Measurements from ENCODE around the gene TMEM243.

Gene TMEM243

DNA sequence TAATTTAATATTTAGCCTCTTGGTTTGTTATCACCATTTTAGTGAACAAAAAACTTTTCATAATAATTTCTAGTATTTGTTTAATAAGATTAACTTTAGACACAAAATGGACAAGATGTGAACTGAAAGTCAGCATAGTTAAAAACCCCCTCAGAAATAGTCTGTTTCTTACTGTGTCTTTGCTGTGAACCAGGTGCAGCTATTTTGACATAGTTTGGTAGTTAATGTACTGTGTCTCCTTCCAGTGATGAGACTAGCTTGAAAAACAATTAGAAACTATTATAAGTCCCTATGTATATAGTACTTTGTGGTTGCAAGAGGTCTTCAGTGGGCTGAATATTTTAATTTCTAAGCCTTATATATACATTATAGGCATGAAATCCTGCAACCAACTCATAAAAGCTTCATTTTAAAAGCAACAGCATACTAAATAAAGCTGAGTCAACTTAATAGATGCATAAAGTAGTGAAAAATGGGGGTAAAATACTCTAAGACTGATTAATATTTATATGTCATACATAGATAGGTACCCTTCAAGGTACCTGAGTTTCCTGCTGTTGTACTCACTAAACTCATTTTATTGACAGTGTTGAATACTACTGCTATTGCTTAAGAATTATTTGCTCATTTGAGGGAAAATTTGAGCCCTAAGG, 48.1 kb downstream of the TMEM243 start:
- peaks cover 7% of the 10 kb centered on the region for H3K36me3 ChIP-seq (ENCODE audit: control insufficient read depth, insufficient read depth, low read length)

DNA sequence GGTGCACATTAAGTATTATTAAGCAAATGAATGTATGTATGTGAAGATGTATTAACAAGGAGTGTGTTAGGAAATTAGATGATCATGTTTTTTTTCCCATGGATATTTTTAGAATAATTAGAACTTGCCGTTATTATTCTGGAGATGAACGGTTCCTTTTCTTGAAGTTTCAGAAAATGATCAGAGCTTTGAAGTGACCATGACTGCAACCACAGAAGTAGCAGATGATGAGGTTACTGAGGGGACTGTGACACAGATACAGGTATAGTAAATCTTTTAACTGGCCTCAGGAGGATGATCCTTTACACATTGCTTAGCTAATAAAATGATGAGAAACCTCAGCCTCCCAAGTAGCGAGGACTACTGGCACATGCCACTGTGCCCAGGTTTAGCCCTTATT, 48.7 kb downstream of the TMEM243 start:
- Histone ChIP-seq H3K27me3 (ENCODE audit: insufficient read depth, low read length, poor library complexity) (no peaks in the 10 kb centered on the region), H2BK5ac (ENCODE audit: low read length) (no peak overlapping the region), H4K5ac (ENCODE audit: low read length) (no peak overlapping the region), H3K4me1 (ENCODE audit: control insufficient read depth, low read depth, low read length) (no peaks in the 10 kb centered on the region), H3K79me2 (ENCODE audit: control insufficient read depth, insufficient read depth, low read length) (peaks cover 1% of the 10 kb centered on the region), H4K8ac (ENCODE audit: low read depth, low read length) (no peak overlapping the region), H3K9ac (ENCODE audit: low read length) (no peak overlapping the region), H2AK5ac (ENCODE audit: low read length) (no peak overlapping the region), H3K4me3 (ENCODE audit: low read length) (no peak overlapping the region), H3K79me1 (ENCODE audit: low read length) (peaks cover 6% of the 10 kb centered on the region), H2BK15ac (replicated peaks; ENCODE audit: low read depth) (no peak overlapping the region), H3K27ac (ENCODE audit: low read depth, low read length) (no peak overlapping the region), H3K4me2 (ENCODE audit: low read length) (no peak overlapping the region), H3K18ac (ENCODE audit: low read length) (no peak overlapping the region), H3K36me3 (ENCODE audit: control insufficient read depth, insufficient read depth, low read length) (peaks cover 9% of the 10 kb centered on the region), H3K56ac (ENCODE audit: low read length) (no peak overlapping the region), H3K4ac (ENCODE audit: low read depth, low read length) (no peak overlapping the region), H2BK120ac (ENCODE audit: low read depth, low read length) (no peak overlapping the region), H3K23ac (ENCODE audit: low read length) (no peak overlapping the region)
- WGBS (ENCODE audit: extremely low coverage, insufficient coverage, low lambda C conversion rate), result no CpG with 5 or more reads among the region's 3 CpGs
- no peak for DNase-seq

More for the DNA sequence above, 48.1 kb downstream of the TMEM243 start:
- H3K4me2 ChIP-seq (ENCODE audit: low read length), result no peak overlapping the region
- no peak for DNase-seq
- no peaks in the 10 kb centered on the region for H3K4me1 ChIP-seq (ENCODE audit: control insufficient read depth, low read depth, low read length)
- no peak overlapping the region for H3K4ac ChIP-seq (ENCODE audit: low read depth, low read length)
- no peak overlapping the region for H3K23ac ChIP-seq (ENCODE audit: low read length)
- H3K27ac ChIP-seq (ENCODE audit: low read depth, low read length), result no peak overlapping the region
- H2AK5ac ChIP-seq (ENCODE audit: low read length), result no peak overlapping the region
- H3K4me3 ChIP-seq (ENCODE audit: low read length), result no peak overlapping the region
- H2BK15ac ChIP-seq (replicated peaks; ENCODE audit: low read depth), result no peak overlapping the region
- no peak overlapping the region for H3K56ac ChIP-seq (ENCODE audit: low read length)
- H2BK5ac ChIP-seq (ENCODE audit: low read length), result no peak overlapping the region
- no peak overlapping the region for H3K18ac ChIP-seq (ENCODE audit: low read length)
- no peaks in the 10 kb centered on the region for H3K79me2 ChIP-seq (ENCODE audit: control insufficient read depth, insufficient read depth, low read length)
- no peak overlapping the region for H4K8ac ChIP-seq (ENCODE audit: low read depth, low read length)
- H3K27me3 ChIP-seq (ENCODE audit: insufficient read depth, low read length, poor library complexity), result no peaks in the 10 kb centered on the region
- H3K79me1 ChIP-seq (ENCODE audit: low read length), result peaks cover 5% of the 10 kb centered on the region
- no peak overlapping the region for H3K9ac ChIP-seq (ENCODE audit: low read length)
- no peak overlapping the region for H2BK120ac ChIP-seq (ENCODE audit: low read depth, low read length)
- no peak overlapping the region for H4K5ac ChIP-seq (ENCODE audit: low read length)

- H2BK15ac ChIP-seq (replicated peaks; ENCODE audit: low read depth), result no peak overlapping the region
- H4K5ac ChIP-seq (ENCODE audit: low read length), result no peak overlapping the region
- no peak overlapping the region for H3K9ac ChIP-seq (ENCODE audit: low read length)
- H3K23ac ChIP-seq (ENCODE audit: low read length), result no peak overlapping the region
- no peak overlapping the region for H3K27ac ChIP-seq (ENCODE audit: low read depth, low read length)
- no peak overlapping the region for H3K4me3 ChIP-seq (ENCODE audit: low read length)
- 100% methylated on average over 1 of the region's 2 CpGs for WGBS (ENCODE audit: extremely low coverage, insufficient coverage, low lambda C conversion rate)
- peaks cover 10% of the 10 kb centered on the region for H3K79me1 ChIP-seq (ENCODE audit: low read length)
- H3K4ac ChIP-seq (ENCODE audit: low read depth, low read length), result no peak overlapping the region
- no peak overlapping the region for H2BK5ac ChIP-seq (ENCODE audit: low read length)
- H2AK5ac ChIP-seq (ENCODE audit: low read length), result no peak overlapping the region
- H3K27me3 ChIP-seq (ENCODE audit: insufficient read depth, low read length, poor library complexity), result no peaks in the 10 kb centered on the region
- no peaks in the 10 kb centered on the region for H3K4me1 ChIP-seq (ENCODE audit: control insufficient read depth, low read depth, low read length)
- no peak overlapping the region for H3K4me2 ChIP-seq (ENCODE audit: low read length)
- H3K36me3 ChIP-seq (ENCODE audit: control insufficient read depth, insufficient read depth, low read length), result peaks cover 5% of the 10 kb centered on the region
- H3K18ac ChIP-seq (ENCODE audit: low read length), result no peak overlapping the region
- no peak overlapping the region for H4K8ac ChIP-seq (ENCODE audit: low read depth, low read length)
- H2BK120ac ChIP-seq (ENCODE audit: low read depth, low read length), result no peak overlapping the region
- peaks cover 24% of the 10 kb centered on the region for H3K79me2 ChIP-seq (ENCODE audit: control insufficient read depth, insufficient read depth, low read length)
- no peak for DNase-seq
- no peak overlapping the region for H3K56ac ChIP-seq (ENCODE audit: low read length)
Observed at GRCh38 chr7:87164433-87164832, 55.1 kb downstream of the TMEM243 start.

GRCh38 chr7:87159538-87159937, 60.0 kb downstream of the TMEM243 start:
- H4K8ac ChIP-seq (ENCODE audit: low read depth, low read length), result no peak overlapping the region
- no peaks in the 10 kb centered on the region for H3K36me3 ChIP-seq (ENCODE audit: control insufficient read depth, insufficient read depth, low read length)
- H3K79me1 ChIP-seq (ENCODE audit: low read length), result peaks cover 3% of the 10 kb centered on the region
- H2AK5ac ChIP-seq (ENCODE audit: low read length), result no peak overlapping the region
- H2BK120ac ChIP-seq (ENCODE audit: low read depth, low read length), result no peak overlapping the region
- no peak overlapping the region for H2BK5ac ChIP-seq (ENCODE audit: low read length)
- no peaks in the 10 kb centered on the region for H3K27me3 ChIP-seq (ENCODE audit: insufficient read depth, low read length, poor library complexity)
- no CpG with 5 or more reads among the region's 2 CpGs for WGBS (ENCODE audit: extremely low coverage, insufficient coverage, low lambda C conversion rate)
- no peak overlapping the region for H4K5ac ChIP-seq (ENCODE audit: low read length)
- H3K4ac ChIP-seq (ENCODE audit: low read depth, low read length), result no peak overlapping the region
- peaks cover 48% of the 10 kb centered on the region for H3K79me2 ChIP-seq (ENCODE audit: control insufficient read depth, insufficient read depth, low read length)
- H3K9ac ChIP-seq (ENCODE audit: low read length), result no peak overlapping the region
- no peak overlapping the region for H3K4me3 ChIP-seq (ENCODE audit: low read length)
- no peak overlapping the region for H2BK15ac ChIP-seq (replicated peaks; ENCODE audit: low read depth)
- H3K27ac ChIP-seq (ENCODE audit: low read depth, low read length), result no peak overlapping the region
- no peak overlapping the region for H3K18ac ChIP-seq (ENCODE audit: low read length)
- no peak for DNase-seq
- H3K4me2 ChIP-seq (ENCODE audit: low read length), result no peak overlapping the region
- no peaks in the 10 kb centered on the region for H3K4me1 ChIP-seq (ENCODE audit: control insufficient read depth, low read depth, low read length)
- H3K56ac ChIP-seq (ENCODE audit: low read length), result no peak overlapping the region
- H3K23ac ChIP-seq (ENCODE audit: low read length), result no peak overlapping the region

GRCh38 chr7:87156709-87157108, 62.8 kb downstream of the TMEM243 start:
- Histone ChIP-seq H3K18ac (ENCODE audit: low read length) (no peak overlapping the region), H2BK120ac (ENCODE audit: low read depth, low read length) (no peak overlapping the region), H3K27ac (ENCODE audit: low read depth, low read length) (no peak overlapping the region), H4K5ac (ENCODE audit: low read length) (no peak overlapping the region), H3K56ac (ENCODE audit: low read length) (no peak overlapping the region), H3K79me1 (ENCODE audit: low read length) (peaks cover 1% of the 10 kb centered on the region), H3K4me2 (ENCODE audit: low read length) (no peak overlapping the region), H3K4me3 (ENCODE audit: low read length) (no peak overlapping the region), H3K23ac (ENCODE audit: low read length) (no peak overlapping the region), H3K4ac (ENCODE audit: low read depth, low read length) (no peak overlapping the region), H3K9ac (ENCODE audit: low read length) (no peak overlapping the region), H2AK5ac (ENCODE audit: low read length) (no peak overlapping the region), H3K27me3 (ENCODE audit: insufficient read depth, low read length, poor library complexity) (no peaks in the 10 kb centered on the region), H3K4me1 (ENCODE audit: control insufficient read depth, low read depth, low read length) (no peaks in the 10 kb centered on the region), H3K79me2 (ENCODE audit: control insufficient read depth, insufficient read depth, low read length) (peaks cover 53% of the 10 kb centered on the region), H2BK15ac (replicated peaks; ENCODE audit: low read depth) (no peak overlapping the region), H3K36me3 (ENCODE audit: control insufficient read depth, insufficient read depth, low read length) (no peaks in the 10 kb centered on the region), H2BK5ac (ENCODE audit: low read length) (no peak overlapping the region), H4K8ac (ENCODE audit: low read depth, low read length) (no peak overlapping the region)
- DNase-seq, result no peak
- 100% methylated on average over 2 of the region's 2 CpGs for WGBS (ENCODE audit: extremely low coverage, insufficient coverage, low lambda C conversion rate)

DNA sequence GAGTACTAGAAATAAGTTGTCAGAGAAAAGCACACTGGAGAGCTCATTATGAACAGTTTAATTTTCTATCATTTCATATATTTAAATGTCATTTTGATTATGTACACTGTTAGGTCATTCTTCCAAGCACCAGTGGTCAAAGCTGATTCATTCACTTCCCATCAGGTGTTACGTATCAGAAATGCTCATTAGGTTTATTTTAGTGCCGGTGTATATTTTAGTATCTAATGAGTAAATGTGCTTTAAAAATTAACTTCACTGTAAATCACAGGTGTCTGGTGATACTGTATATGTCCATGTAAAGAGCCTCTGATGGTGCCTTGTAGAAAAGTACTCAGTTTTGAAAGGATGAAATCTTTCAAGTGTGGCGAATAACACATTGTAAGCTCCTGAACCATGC, 63.7 kb downstream of the TMEM243 start:
- Histone ChIP-seq H3K4ac (ENCODE audit: low read depth, low read length) (no peak overlapping the region), H3K4me3 (ENCODE audit: low read length) (no peak overlapping the region), H3K27ac (ENCODE audit: low read depth, low read length) (no peak overlapping the region), H3K27me3 (ENCODE audit: insufficient read depth, low read length, poor library complexity) (no peaks in the 10 kb centered on the region), H2BK120ac (ENCODE audit: low read depth, low read length) (no peak overlapping the region), H3K4me2 (ENCODE audit: low read length) (no peak overlapping the region), H3K79me1 (ENCODE audit: low read length) (peaks cover 1% of the 10 kb centered on the region), H3K36me3 (ENCODE audit: control insufficient read depth, insufficient read depth, low read length) (no peaks in the 10 kb centered on the region), H2BK15ac (replicated peaks; ENCODE audit: low read depth) (no peak overlapping the region), H4K8ac (ENCODE audit: low read depth, low read length) (no peak overlapping the region), H2BK5ac (ENCODE audit: low read length) (no peak overlapping the region), H3K23ac (ENCODE audit: low read length) (no peak overlapping the region), H4K5ac (ENCODE audit: low read length) (no peak overlapping the region), H2AK5ac (ENCODE audit: low read length) (no peak overlapping the region), H3K9ac (ENCODE audit: low read length) (no peak overlapping the region), H3K4me1 (ENCODE audit: control insufficient read depth, low read depth, low read length) (no peaks in the 10 kb centered on the region), H3K79me2 (ENCODE audit: control insufficient read depth, insufficient read depth, low read length) (peaks cover 51% of the 10 kb centered on the region), H3K18ac (ENCODE audit: low read length) (no peak overlapping the region), H3K56ac (ENCODE audit: low read length) (no peak overlapping the region)
- DNase-seq, result no peak
- WGBS (ENCODE audit: extremely low coverage, insufficient coverage, low lambda C conversion rate), result no CpG with 5 or more reads among the region's 3 CpGs
